Posterior vena cava (tissue), 2 donors: ENCODE measurements around the gene H2BK1. TPM values are rescaled to one million over a fixed set of nuclear protein-coding genes. Genes with fewer than 3 reads are reported as not detected.

Experiments
- DNase-seq: peaks from one replicate; pipeline ENCODE4 v3.0.0-alpha.2; 2020; ENCODE audit warnings: low spot score
- intact Hi-C, 2 donors: fragments of 100-400 bp; cut with DNase I; formaldehyde crosslinking; loops; one replicate each; pipeline versions ENCODE4 v1.14.1 to v1.14.2; 2022 to 2023
- long read RNA-seq, 2 donors: library from polyadenylated mRNA; unstranded; transcript quantifications; one replicate each; pipeline ENCODE4 v2.0.0, GENCODE V29; 2020 to 2021
- total RNA-seq, 2 donors: library from RNA; stranded (reverse); fragmentation: NEBNext Ultra II Directional; extraction: Animal tissue kit (Norgen Biotek cat#: 25700); gene quantifications; one replicate each; pipeline ENCODE4 v1.2.1, GENCODE V29; 2021
- donor health status: DM: yes; HTN: yes; CAD: no.
- donor health status: DM: yes; HTN: yes; CAD: no.

Gene H2BK1
- 1 to 10 TPM in 1 of 2 donors, not detected in 1; 1.1 TPM for total RNA-seq
- long read RNA-seq, donor 1: 0 reads
- long read RNA-seq, donor 2: 0 reads

DNA sequence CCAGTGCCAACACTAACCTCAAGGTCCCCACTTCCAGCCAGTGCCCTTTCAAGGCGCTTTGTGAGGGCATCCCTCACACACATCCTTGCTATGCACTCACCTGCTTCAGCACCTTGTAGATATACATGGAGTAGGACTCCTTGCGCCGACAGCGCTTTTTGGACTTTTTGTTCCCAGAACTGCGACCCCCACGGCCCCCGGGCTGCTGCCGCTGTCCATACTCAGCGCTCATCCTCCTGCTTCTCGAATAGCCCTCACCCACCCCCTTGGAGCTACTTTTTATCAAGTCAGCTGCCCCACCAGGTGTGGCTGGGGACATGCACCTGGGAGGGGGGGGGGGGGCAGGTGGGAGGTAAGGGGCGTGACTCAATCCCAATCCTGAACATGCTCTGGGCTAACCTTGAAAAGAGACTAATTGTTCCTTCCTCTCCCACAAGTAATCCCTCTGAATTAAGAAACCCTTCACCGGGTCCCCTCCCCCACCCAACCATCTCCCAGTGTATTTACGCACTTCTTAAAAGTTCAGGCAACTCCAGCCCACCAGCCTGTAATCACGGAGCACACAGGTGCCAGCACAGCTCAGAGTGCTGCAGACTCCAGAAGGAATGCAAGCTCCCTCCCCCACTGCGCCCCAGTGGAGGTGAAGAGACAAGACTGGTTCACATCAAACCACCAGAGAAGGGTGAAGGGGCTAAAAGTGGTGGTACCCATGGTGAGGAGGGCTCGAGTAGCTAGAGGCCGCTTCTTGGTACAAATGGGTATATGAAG, at the start of gene H2BK1:
Gene H2BK1, minus strand, starts transcription at position 402 of the 768 bp plus-strand sequence. Its CDS starts 170 bp downstream, at position 232.
- intact Hi-C loops: loop anchor here in 1 of 2 donors (10.0 kb wide), 1 partner anchor 75 kb away; no protein-coding TSS in a partner anchor
- peak; percentile 62 for DNase-seq

- intact Hi-C loops: loop anchor here in 1 of 2 donors (2.0 kb wide), 1 partner anchor 21 kb away; no protein-coding TSS in a partner anchor
Observed at GRCh38 chr7:151257990-151258389, 47.7 kb upstream of the H2BK1 start.

GRCh38 chr7:151256410-151257045, 46.2 kb upstream of the H2BK1 start:
- no peak for DNase-seq
- intact Hi-C loops: no loop called here

More at GRCh38 chr7:151257990-151258389, 47.7 kb upstream of the H2BK1 start:
- no peak for DNase-seq

GRCh38 chr7:151255390-151255789, 45.1 kb upstream of the H2BK1 start:
- DNase-seq: no peak
- intact Hi-C loops: no loop called here

DNA sequence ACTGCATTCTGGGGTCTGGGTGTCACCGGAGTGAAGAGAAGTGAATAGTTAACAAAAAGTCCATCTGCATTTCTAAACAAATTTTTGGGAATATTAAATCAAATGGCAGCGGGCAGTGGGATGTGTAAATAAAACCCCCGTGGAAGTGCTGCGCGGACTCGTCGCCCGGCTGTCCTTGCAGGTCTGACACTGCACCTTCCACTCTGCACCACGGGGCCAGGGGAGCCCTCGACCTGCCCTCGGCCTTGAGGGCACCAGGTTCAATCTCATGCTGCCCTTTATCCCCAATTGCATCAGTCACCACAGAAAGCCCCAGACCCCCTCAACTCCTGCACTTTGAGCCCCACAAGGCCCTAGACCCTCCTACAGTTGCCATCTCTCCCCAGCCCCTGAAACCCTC, 44.6 kb upstream of the H2BK1 start:
- no peak for DNase-seq
- intact Hi-C loops: no loop called here

- DNase-seq: no peak
- intact Hi-C loops: no loop called here
Observed at GRCh38 chr7:151254316-151254715, 44.0 kb upstream of the H2BK1 start.

DNA sequence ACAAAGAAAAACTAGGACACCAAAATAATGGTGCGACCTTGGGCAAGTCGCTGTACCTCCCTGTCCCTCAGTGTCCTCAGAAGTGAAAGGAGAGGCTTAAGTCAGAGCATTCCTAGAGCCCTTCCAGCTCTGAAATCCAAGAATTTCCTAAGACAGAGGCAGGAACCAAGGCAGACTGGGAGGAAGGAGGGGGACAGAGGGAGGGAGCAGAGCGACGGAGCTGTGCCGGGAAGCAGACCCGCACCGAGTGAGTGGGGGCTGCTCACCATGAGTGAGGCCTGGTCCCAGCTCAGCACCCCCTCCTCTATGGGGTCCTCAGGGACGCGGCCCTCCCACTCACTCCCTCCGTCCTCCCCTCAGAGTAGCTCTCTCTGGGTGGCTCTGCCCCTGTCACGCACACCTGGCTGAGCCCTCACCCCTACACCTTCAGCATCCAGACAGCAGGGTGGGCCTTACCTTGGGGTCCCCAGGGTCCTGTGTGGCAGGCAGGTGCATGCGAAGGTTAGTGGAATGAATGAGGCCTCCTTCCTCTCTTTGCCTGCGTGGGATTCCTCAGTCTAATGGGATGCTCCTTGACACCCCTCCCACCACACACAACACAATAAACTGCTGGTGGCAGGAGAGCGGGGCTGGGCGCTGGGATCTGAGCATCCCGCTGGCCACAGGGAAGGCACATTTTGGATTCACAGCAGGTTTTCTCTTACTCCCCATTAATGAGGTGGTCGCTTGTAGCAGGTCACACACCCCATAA, 42.8 kb upstream of the H2BK1 start:
- DNase-seq: no peak
- intact Hi-C loops: no loop called here

- no peak for DNase-seq
- intact Hi-C loops: no loop called here
Observed at GRCh38 chr7:151252561-151252835, 42.2 kb upstream of the H2BK1 start.

- DNase-seq: peak; percentile 91
Observed at GRCh38 chr7:151251689-151252560, 41.6 kb upstream of the H2BK1 start.

GRCh38 chr7:151251328-151251688, 41.0 kb upstream of the H2BK1 start:
- intact Hi-C loops: no loop called here
- no peak for DNase-seq

More at GRCh38 chr7:151251689-151252560, 41.6 kb upstream of the H2BK1 start:
- intact Hi-C loops: no loop called here

DNA sequence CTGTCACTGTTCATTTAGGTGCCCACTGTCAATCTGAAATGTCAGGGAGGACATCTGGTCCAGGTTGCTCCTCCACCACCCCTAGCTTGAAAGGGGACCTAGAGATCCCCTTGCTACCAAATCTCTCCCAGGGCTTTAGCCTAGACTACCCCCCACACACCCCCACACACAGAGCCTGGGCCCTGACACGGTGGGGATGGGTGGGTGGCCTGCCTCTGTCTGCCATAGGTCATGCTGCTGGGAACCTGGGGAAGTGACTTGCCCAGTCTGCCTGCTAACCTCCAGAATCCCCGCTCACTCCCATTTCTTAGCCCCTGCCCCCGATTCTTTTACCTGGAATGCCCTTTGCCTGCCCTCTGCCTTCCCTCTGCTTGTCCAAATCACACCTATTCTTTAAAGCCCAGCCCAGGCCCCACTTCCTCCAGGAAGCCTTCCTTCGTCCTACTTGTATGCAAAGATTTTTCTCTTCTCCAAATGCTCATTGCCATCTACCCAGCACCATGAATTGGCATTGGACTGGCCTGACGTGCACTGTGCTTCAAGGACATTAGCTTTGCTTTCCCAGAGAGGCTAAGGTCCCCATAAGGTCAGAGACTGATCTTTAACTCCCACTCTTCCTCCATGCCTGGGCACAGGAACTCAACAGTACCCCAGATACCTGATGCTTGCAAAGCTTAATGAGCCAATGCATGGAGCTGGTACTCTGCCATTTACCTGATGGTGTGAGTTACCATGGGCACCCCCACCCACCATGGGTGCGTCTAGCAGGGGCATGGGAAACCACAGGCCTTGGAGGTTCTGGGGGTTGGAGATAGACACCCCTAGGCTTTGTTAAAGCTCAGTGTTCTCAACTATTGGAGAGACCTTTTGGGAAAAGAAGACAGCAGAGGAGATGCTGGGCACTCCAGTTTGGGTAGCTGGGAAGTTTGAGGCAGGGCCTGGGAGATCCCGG, 40.2 kb upstream of the H2BK1 start:
- no peak for DNase-seq
- intact Hi-C loops: no loop called here

GRCh38 chr7:151249732-151250072, 39.4 kb upstream of the H2BK1 start:
- DNase-seq: no peak
- intact Hi-C loops: loop anchor here in 1 of 2 donors (10.0 kb wide), 1 partner anchor 55 kb away; no protein-coding TSS in a partner anchor

- intact Hi-C loops: loop anchor here in 1 of 2 donors (10.0 kb wide), 1 partner anchor 56 kb away; no protein-coding TSS in a partner anchor
- peak; percentile 90 for DNase-seq
Observed at GRCh38 chr7:151249034-151249731, 38.9 kb upstream of the H2BK1 start.

- no peak for DNase-seq
- intact Hi-C loops: loop anchor here in 1 of 2 donors (10.0 kb wide), 1 partner anchor 56 kb away; no protein-coding TSS in a partner anchor
Observed at GRCh38 chr7:151248346-151249033, 38.2 kb upstream of the H2BK1 start, which contains the start of gene SMARCD3. SMARCD3 (minus strand) TSS chr7:151248694; CDS start chr7:151248562, 132 bp downstream.

DNA sequence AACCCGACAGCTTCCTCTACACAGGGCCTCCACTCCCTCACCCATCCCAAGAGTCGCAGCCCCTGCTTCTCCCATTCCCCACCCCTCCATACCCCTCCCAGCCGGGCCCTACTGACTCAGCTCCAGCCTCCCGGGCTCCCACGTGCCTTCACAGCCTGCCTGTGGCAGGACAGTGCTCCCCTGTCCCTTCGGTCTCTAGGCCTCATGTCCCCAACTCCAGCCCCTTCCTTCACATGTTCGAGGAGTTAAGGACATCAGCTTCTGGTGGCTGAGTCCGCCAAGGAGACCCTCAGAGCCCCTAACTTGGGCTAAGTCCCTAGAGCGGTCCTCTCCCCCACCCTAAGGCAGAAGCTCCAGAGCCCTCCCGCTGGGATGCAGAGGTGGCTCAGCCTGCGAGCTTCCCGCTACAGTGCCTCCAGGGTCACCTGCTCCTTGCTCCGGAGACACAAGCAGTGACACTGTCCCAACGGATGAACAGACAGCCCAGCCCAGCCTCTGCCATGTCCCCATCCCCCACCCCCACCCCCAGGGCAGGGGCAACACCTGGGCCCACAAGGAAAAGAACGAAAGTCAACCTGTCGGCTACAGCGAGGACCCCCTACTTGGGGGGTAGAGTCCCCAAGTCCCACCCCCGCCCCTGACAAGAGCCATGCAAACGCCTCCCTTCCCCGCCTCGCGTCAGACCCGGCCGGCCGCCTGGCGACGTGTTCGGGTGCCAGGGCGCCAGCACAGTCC, 37.5 kb upstream of the H2BK1 start:
- peak; percentile 80 for DNase-seq

More for the DNA sequence above, 37.5 kb upstream of the H2BK1 start:
- intact Hi-C loops: loop anchor here in 1 of 2 donors (10.0 kb wide), 1 partner anchor 57 kb away; no protein-coding TSS in a partner anchor
